Jurkat, Clone E6-1 (cell line): ENCODE data around the gene RBBP8.

ENCODE experiments used
- DNase-seq: peaks from one replicate; pipeline ENCODE4 v3.0.0-alpha.2; 2011; ENCODE audit warnings: low read depth, low spot score
- H3K4me3 ChIP-seq: 2 replicates; pipeline ENCODE4 v1.5.1; 2011; ENCODE audit warnings: mild to moderate bottlenecking, low read length, control low read depth, moderate library complexity

Gene RBBP8

DNA sequence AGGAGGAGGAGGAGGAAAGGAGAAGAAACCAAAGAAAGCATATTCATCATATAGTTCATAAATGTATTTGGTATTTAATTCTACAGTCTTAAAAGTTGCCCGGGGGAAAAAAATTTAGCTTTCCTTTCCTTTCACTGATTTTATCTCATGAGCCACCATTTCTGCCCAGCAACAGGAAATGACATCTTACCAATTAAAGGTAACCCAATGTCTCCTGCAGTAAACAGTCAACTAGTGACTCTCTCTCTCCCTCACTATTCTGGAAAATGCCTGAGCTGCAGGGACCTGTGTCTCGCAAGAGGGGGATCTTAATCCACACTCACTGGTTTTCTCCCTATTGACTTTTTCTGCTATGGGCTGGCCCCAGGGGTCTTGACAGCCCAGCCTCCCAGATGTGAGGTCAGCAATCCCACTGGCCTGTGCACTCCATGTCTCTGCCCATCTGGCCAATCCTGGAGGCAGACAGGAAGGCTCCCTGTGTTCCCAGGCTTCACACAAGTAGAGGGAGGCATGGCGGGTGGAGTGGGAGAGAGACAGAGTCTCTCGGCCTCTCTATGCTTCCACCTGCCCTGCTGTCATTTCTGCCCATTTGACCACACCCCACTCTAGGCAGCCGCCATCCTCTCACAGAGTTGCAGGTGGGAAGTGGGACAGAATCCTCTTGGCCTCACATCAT, 116.7 kb downstream of the RBBP8 start:
- H3K4me3 ChIP-seq, result no peak overlapping the region
- DNase-seq, result peak; percentile 46

DNA sequence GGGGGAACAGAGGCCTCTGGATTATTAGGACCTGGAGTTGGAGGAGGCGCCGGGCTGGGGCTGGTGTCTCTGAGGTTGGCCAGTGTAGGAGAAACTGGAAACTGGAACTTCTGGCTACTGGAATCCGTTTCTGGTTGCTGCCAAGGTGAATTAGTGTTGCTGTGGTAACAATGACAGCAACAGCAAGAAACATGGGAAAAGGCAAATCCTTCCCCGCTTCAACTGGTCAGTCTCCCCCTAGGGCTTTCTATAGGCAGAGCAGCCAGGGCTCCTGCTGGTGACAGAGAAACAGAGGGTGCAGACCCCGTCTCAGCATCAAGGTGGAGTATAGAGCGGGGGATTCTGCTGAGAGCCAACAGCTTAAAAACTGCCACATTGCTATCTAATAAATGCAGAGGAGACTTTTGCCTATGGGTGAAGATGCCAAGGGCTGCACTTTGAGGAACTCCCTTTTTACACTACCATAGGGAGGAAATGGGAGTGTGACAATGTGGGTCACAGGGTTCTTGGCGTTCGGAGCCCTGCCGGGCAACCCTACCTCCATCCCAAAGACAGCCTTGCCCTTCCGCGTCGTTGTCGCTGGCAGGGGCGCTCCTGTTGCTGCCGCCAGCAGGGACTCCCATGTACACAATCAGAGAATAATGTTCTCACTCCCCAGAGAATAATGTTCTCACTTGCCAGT, 120.8 kb downstream of the RBBP8 start:
- H3K4me3 ChIP-seq, result no peak overlapping the region
- no peak for DNase-seq

DNA sequence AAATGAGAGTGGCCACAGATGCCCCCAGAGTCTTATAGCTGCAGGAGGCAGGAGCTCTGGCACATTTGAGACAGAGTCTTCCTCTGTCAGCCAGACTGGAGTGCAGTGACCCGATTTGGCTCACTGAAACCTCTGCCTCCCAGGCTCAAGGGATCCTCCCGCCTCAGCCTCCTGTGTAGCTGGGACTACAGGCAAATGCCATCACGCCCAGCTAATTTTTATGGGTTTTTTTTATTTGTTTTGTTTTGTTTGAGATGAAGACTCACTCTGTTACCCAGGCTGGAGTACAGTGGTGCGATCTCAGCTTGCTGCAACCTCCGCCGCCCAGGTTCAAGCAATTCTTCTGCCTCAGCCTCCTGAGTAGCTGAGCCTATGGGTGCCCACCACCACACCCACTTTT, 121.4 kb downstream of the RBBP8 start:
- DNase-seq, result no peak
- no peak overlapping the region for H3K4me3 ChIP-seq

DNA sequence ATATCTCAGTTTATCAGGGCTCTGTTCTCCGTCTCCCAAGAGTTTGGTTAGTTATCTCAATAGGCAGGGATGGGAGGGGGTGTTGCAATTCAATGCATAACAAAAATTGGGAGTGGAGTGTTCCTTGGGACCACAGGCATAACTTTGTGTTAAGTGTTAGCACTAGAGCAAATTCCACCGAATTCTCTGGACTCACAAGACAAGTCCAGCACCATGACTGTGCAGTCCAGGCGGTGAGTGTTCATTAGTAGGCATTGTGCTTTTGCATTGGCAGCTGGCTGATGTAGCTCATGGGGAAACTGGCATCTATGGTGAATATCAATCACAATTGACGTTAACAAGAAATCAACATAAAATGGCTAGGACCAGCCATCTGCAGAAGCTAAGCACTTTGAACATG, 123.2 kb downstream of the RBBP8 start:
- DNase-seq, result no peak
- H3K4me3 ChIP-seq, result no peak overlapping the region

DNA sequence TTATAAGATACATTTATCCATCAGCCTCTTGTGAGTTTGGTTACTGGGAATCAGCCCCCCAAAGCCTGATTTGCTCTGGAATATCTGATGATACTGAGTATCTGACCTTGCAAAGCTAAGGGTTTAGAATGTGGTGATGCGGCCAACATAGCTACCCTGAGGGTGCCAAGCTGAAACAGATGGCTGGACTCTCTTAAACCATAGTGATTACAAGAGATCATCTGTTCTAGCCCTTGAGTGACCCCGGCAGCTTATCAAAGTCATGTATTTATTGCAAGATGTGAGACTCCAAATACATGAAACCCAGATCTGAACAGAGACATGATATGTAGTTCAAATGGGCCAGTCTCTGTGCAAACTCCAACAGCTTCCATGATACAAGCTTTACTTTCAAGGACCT, 124.0 kb downstream of the RBBP8 start:
- no peak overlapping the region for H3K4me3 ChIP-seq
- no peak for DNase-seq

DNA sequence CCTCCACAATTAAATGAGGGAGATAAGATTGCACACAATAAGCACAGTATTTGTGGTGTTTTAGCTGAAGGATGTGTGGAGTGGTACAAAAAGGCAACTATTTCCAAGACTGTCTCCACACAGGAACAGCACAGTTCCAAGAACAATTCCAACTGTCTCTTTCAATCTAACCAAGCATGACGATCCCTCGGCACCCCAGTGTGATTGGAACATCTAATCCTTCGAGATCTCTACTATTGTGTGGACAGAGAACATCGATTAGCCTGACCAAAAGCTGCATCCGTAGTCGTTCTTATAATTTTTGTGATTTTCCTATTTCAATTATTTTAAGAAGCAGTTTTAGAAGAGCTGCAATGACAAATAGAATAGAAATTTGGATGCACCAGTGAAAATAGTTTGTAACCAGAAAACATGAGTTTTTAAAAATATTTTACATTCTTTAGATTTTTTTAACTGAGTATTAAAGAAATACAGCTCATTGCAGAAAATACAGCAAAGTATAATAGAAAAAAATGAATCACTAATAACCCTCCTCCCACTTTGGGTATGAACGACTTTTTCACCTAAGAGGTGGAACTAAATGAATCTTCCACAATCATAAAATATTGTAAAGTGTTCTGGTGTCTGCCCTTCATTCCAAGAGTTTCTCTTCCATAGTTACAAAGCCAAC, 125.8 kb downstream of the RBBP8 start:
- no peak overlapping the region for H3K4me3 ChIP-seq

DNA sequence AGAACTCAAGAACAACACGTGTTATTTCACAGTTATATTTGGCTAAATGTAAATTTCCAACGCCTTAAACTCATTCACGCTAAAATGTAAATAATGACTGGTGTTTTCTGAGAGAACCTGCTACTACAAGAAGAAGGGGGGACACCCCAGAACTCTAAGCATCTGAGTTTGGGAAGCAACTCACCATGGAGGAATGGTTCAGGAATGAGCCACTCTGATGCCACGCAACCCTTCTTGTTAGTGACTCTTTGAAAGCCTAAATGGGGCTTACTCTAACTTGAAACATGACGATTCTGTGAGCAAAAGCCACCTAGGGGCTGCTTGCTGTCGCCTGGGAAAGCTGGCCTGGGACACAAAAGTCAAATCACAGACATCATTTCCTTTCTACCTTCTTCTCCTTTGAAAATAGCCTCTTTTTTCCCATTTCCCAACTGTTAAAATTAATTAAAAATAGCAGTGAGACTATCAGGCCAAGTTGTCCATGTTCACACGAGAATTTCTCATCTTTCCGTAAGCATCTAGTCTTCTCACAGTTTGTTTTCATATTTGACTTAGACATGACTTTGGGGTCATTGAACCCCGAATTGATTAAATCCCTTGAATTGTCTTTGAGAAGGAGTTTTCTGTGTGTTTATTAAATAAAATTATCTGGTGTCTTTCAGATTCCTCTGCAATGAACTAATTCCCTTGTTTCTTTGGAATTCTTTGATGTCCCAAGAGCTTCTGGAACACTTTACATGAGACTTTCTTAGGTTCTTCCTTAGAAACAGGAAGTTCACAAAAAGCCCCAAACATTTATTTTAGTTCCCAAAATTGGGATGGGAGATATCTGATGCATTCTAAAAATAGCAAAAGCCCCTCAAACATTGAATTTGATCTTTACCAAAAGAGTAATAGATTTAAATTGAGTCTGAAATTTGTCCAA, 126.7 kb downstream of the RBBP8 start:
- H3K4me3 ChIP-seq, result no peak overlapping the region
- DNase-seq, result no peak

More for the DNA sequence above, 125.8 kb downstream of the RBBP8 start:
- DNase-seq, result no peak

DNA sequence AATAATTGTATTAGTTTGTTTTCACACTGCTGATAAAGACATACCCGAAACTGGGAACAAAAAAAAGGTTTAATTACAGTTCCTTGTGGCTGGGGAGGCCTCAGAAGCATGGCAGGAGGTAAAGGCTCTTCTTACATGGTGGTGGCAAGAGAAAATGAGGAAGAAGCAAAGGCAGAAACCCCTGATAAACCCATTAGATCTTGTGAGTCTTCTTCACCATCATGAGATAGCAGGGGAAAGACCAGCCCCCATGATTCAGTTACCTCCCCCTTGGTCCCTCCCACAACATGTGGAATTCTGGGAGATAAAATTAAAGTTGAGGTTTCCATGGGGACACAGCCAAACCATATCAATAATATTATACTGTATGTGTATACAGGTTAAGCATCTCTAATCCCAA, 128.9 kb downstream of the RBBP8 start:
- no peak overlapping the region for H3K4me3 ChIP-seq
- DNase-seq, result no peak

DNA sequence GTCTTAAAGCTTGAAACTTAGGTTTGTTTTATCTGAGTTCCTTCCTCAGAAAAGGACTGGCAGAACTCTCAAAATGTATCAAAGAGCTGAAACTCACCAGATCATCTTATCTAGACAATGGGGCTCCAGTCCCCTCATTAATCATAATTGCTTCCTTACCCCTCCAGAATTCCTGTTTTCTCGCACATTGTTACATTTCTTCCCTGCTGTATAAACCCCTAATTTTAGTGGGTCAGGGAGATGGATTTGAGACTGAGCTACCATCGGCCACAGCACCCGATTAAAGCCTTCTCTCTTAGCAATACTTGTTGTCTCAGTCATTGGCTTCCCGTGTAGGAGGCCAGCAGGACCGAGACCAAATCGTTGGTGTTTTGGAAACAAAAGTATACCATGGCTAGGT, 130.4 kb downstream of the RBBP8 start:
- H3K4me3 ChIP-seq, result no peak overlapping the region
- DNase-seq, result no peak

DNA sequence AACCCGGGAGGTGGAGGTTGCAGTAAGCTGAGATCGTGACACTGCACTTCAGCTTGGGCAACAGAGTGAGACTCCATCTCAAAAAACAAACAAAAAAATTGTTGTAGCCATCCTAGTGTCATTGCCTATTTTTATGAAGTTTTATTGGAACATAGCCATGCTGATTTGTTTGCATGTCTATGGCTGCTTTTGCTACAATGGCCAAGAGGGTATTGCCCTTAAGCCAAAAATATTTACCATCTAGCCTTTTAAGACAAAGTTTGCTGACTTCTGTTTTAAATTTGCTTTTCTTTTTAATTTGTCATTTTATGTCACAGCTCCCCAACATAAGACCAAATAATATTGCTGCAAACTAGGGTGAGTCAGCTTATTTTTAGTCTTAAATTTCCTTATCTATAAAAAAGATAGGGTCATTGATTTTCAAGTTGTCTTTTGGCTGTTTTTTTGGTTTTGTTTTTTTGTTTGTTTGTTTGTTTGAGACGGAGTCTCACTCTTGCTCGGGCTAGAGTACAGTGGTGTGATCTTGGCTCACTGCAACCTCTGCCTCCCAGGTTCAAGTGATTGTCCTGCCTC, 132.2 kb downstream of the RBBP8 start:
- no peak overlapping the region for H3K4me3 ChIP-seq
- DNase-seq, result no peak

DNA sequence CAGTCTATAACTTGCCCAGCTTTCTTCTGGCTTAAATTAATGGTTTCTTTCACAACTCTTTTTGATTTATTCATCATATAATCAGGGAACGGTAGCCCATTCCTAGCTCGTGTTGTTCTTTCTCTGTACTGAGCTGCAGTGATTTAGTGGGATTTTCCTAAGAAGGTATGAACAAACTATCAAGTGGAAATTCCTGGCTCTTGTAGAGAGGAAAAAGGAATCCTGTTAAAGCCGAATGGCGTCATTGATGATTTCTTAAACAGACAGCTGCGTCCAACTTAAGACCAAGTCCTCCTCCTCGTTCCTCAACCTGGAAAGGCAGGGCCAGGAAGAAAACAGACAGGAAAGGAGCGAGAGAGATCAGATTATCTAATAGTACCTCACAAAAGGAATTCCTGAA, 132.9 kb downstream of the RBBP8 start:
- DNase-seq, result no peak
- H3K4me3 ChIP-seq, result no peak overlapping the region

DNA sequence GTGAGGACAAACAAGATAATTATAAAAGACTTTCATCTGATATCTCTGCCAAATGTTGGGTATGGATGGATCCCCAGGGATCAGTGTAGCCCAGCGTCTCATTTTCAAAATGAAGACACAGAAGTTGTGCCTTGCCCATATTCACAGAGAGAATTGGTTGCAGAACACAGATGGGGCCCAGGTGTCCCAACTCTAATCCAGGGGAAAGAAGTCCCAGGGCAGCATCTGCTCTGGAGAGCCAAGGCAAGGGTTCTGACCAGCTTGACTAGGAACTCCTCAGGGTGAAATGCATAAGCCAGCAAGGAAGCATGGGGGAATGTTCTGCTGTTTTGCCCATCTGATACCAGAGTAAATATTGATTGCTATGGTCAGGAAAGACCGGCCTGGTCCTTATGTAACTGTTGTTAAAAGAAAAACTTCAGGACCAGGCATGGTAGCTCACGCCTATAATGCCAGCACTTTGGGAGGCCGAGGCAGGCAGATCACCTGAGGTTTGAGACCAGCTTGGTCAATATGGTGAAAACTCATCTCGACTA, 133.4 kb downstream of the RBBP8 start:
- H3K4me3 ChIP-seq, result no peak overlapping the region
- DNase-seq, result no peak

DNA sequence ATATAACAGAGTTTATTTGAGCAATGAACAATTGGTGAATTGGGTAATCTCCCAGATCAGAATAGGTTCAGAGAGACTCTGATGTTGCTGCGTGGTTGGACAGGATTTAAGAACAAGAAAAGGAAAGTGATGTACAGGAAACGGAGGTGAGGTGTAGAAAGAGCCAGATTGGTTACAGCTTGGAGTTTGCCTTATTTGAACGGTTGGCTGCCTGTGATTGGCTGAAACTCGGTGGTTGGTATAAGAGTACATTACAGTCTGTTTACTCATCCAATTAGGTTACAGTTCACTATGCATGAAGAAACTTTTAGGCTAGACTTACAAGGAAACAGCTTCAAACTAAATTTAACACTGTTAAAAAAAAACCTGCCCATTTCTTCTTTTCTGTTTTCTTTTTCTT, 134.1 kb downstream of the RBBP8 start:
- DNase-seq, result peak; percentile 44
- no peak overlapping the region for H3K4me3 ChIP-seq

DNA sequence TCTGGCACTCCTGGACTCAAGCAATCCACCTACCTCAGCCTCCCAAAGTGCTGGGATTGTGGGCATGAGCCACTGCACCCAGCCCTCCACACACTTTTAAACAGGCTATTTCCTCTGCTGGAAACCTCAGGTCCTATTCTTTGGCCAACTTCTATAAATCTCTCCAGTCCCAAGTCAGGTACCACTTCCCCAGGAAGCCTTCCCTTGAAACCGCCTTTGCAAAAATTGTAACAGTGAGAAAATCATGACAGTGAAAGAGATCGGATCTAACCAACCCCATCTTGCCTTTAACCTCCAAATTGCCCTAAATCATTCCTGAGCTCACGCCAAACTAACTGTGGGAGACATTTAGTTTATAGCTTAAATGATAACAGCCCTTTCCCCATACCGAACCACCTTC, 134.9 kb downstream of the RBBP8 start:
- DNase-seq, result no peak

DNA sequence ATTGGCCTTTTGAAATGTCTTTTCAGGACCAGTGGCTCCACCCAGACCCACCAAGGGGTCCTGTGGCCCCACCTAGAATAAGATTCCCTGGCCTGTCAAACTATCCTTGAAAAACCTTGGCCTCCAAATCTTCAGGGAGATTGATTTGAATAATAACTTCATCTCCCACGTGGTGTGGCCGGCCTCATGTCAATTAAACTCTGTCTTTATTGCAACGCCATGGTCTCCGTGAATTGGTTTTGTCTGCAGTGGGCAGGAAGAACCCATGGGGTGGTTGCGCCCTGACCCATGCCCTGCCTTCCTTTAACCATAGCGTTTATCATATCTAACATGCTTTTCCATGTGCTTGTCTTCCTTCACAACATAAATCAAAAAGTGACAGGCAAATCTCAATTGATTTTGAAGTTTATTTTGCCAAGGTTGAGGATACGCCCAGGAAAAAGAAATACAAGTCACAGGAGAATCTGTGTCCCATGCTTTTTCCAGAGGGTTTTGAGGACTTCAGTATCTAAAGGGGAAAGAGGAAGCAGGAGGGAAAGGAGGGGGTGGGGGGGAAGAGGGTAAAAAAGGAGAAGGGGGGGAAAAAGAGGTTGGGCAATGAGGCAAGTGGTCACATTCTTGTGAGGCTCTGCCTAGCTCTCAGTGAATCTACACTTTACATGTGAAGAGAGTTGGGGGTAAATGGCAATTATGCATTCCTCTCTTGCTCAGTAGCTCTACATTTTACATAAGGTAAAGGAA, 135.6 kb downstream of the RBBP8 start:
- no peak for DNase-seq

More for the DNA sequence above, 134.9 kb downstream of the RBBP8 start:
- no peak overlapping the region for H3K4me3 ChIP-seq

DNA sequence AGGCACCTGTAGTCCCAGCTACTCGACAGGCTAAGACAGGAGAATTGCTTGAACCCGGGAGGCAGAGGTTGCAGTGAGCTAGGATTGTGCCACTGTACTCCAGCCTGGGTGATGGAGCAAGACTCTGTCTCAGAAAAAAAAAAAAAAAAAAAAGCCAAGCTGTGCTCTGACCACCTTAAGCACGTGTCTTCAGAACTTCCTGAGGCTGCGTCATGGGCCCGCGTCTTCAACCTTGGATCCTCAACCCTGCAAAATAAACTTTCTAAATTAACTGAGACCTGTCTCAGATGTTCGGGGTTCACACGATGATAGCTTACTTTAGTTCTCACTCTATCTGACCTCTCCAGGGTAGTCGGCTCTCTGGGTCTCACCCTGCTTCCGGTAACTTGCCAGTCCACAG, 136.4 kb downstream of the RBBP8 start:
- DNase-seq, result no peak
- H3K4me3 ChIP-seq, result no peak overlapping the region

More for the DNA sequence above, 135.6 kb downstream of the RBBP8 start:
- no peak overlapping the region for H3K4me3 ChIP-seq

DNA sequence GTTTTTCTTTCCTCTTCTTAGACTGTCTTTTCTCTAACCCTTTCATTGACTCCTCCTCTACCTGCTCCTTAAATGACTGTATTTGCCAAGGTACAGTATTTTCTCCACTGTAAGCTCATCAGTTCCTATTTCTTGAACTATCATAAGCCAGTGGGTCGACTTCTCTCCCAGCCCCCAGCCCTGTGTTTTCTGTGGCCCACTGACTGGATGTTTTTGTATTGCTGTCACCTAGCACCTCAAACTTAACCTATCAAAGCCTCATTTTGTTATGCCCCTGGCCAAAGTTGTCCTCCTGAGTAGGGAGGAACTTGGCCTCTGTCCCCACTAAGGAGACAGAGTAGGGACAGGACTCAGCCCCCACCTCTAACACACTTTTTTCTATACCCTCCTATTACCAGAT, 136.8 kb downstream of the RBBP8 start:
- no peak for DNase-seq

DNA sequence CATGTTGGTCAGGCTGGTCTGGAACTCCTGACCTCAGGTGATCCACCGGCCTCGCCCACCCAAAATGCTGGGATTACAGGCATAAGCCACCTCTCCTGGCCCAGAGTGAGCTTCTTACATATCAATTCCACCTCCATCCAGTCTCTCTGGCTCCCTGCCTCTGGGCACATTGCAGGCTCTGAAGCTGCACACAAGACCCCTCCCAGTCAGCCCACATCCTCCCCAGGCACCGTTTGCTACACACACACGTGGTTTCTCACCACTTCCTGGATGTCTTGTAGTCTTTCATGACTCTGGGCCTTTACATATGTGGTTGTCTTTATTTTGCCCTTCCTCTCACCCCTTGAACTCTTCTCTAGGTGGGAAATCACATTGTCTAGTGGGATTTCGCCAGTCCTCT, 138.2 kb downstream of the RBBP8 start:
- H3K4me3 ChIP-seq, result peak overlapping the region; percentile 17; the same call in 1 of the 2 replicates
- peak; percentile 99 for DNase-seq

More for the DNA sequence above, 136.8 kb downstream of the RBBP8 start:
- no peak overlapping the region for H3K4me3 ChIP-seq
